HAP-1 (cell line): Measurements from ENCODE around the gene TNRC6C.
"Not testable (repeated sequence)": the region's sequence is repeated elsewhere in the genome, so short reads cannot be mapped to it uniquely, and the experiment has no call there.

Experiments
- DNase-seq, 2 experiments: peaks; one replicate each; pipeline ENCODE4 v3.0.0-alpha.2; 2016 to 2020; ENCODE audit warnings: low spot score in 2 of 2
- H3K27me3 ChIP-seq: fragments of 250-450 bp; sonication (Bioruptor Pico); 2 replicates; pipeline ENCODE4 v1.5.1; 2020; ENCODE audit warnings: low read depth, mild to moderate bottlenecking, moderate library complexity
- H3K36me3 ChIP-seq: fragments of 250-450 bp; sonication (Bioruptor Pico); replicated peaks from 2 replicates; pipeline ENCODE4 v1.5.1; 2020; ENCODE audit warnings: mild to moderate bottlenecking
- H3K4me1 ChIP-seq: fragments of 250-450 bp; sonication (Bioruptor Pico); 2 replicates; pipeline ENCODE4 v1.5.1; 2020; ENCODE audit warnings: mild to moderate bottlenecking
- H3K4me3 ChIP-seq: fragments of 250-450 bp; sonication (Bioruptor Pico); 2 replicates; pipeline ENCODE4 v1.5.1; 2020; ENCODE audit warnings: mild to moderate bottlenecking, moderate library complexity
- H3K9me3 ChIP-seq: fragments of 250-450 bp; sonication (Bioruptor Pico); 2 replicates; pipeline ENCODE4 v1.5.1; 2020; ENCODE audit warnings: mild to moderate bottlenecking, moderate library complexity
- in situ Hi-C: fragments of 300-500 bp; cut with MboI; formaldehyde crosslinking; loops from 3 replicates; pipeline ENCODE4 v1.14.3; 2020; ENCODE audit warnings: low sequenced_read_pairs, inconsistent platforms, mixed read lengths

TNRC6C gene

GRCh38 chr17:77924757-77925336 is 33.7 kb upstream of the TNRC6C start:
- DNase-seq = no peak
- H3K4me1 ChIP-seq = no peaks in the 10 kb centered on the region
- H3K36me3 ChIP-seq = no peaks in the 10 kb centered on the region
- 0 out of 2 replicates have a peak, but pooled peaks cover 2% of the 10 kb centered on the region for H3K9me3 ChIP-seq
- in situ Hi-C loops = no loop called here
- H3K27me3 ChIP-seq = 0 out of 2 replicates have a peak, but pooled peaks cover 3% of the 10 kb centered on the region
- no peak overlapping the region for H3K4me3 ChIP-seq

GRCh38 chr17:77925831-77926543 is 32.5 kb upstream of the TNRC6C start:
- Histone ChIP-seq H3K36me3 (no peaks in the 10 kb centered on the region), H3K4me1 (no peaks in the 10 kb centered on the region), H3K4me3 (no peak overlapping the region), H3K9me3 (0 out of 2 replicates have a peak, but pooled peaks cover 2% of the 10 kb centered on the region), H3K27me3 (0 out of 2 replicates have a peak, but pooled peaks cover 3% of the 10 kb centered on the region)
- in situ Hi-C loops = no loop called here
- DNase-seq = no peak

- Histone ChIP-seq H3K9me3 (no peaks in the 10 kb centered on the region), H3K4me3 (no peak overlapping the region), H3K4me1 (no peaks in the 10 kb centered on the region), H3K27me3 (0 out of 2 replicates have a peak, but pooled peaks cover 3% of the 10 kb centered on the region), H3K36me3 (no peaks in the 10 kb centered on the region)
- in situ Hi-C loops = no loop called here
- DNase-seq = peak in 1 of 2 experiments; percentile 23
Observed at GRCh38 chr17:77926981-77927380, 31.5 kb upstream of the TNRC6C start.

GRCh38 chr17:77927777-77928518 is 30.6 kb upstream of the TNRC6C start:
- in situ Hi-C loops = no loop called here
- Histone ChIP-seq H3K4me3 (no peak overlapping the region), H3K36me3 (no peaks in the 10 kb centered on the region), H3K27me3 (0 out of 2 replicates have a peak, but pooled peaks cover 3% of the 10 kb centered on the region), H3K4me1 (no peaks in the 10 kb centered on the region), H3K9me3 (no peaks in the 10 kb centered on the region)
- DNase-seq = no peak

- DNase-seq = no peak
- Histone ChIP-seq H3K27me3 (0 out of 2 replicates have a peak, but pooled peaks cover 3% of the 10 kb centered on the region), H3K36me3 (no peaks in the 10 kb centered on the region), H3K9me3 (no peaks in the 10 kb centered on the region), H3K4me1 (no peaks in the 10 kb centered on the region), H3K4me3 (no peak overlapping the region)
- in situ Hi-C loops = no loop called here
Observed at GRCh38 chr17:77928519-77929179, 29.9 kb upstream of the TNRC6C start.

DNA sequence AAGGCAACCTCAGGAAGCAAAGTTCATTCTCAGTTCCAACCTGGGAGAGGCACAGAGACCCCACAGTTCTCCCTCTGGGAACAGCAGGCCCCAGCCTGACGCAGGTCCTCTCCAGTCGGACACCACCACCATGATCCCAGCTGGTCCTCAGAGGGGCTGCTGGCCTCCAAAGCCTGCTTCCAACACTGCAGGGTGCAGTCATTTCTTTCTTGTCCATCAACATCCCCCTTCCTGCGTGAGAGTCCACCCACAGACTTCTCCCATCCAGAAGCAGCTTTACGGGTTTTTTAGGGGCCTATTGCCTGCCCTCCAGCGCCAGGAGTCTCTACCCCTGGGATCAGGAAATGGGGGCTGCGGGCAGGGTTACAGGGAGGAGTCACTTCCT is 29.3 kb upstream of the TNRC6C start:
- H3K4me1 ChIP-seq = no peaks in the 10 kb centered on the region
- DNase-seq = no peak
- H3K4me3 ChIP-seq = no peak overlapping the region
- H3K27me3 ChIP-seq = 0 out of 2 replicates have a peak, but pooled peaks cover 3% of the 10 kb centered on the region
- in situ Hi-C loops = no loop called here
- no peaks in the 10 kb centered on the region for H3K9me3 ChIP-seq
- H3K36me3 ChIP-seq = no peaks in the 10 kb centered on the region

- no peak for DNase-seq
- H3K27me3 ChIP-seq = 0 out of 2 replicates have a peak, but pooled peaks cover 3% of the 10 kb centered on the region
- in situ Hi-C loops = no loop called here
Observed at GRCh38 chr17:77929871-77930436, 28.5 kb upstream of the TNRC6C start.

DNA sequence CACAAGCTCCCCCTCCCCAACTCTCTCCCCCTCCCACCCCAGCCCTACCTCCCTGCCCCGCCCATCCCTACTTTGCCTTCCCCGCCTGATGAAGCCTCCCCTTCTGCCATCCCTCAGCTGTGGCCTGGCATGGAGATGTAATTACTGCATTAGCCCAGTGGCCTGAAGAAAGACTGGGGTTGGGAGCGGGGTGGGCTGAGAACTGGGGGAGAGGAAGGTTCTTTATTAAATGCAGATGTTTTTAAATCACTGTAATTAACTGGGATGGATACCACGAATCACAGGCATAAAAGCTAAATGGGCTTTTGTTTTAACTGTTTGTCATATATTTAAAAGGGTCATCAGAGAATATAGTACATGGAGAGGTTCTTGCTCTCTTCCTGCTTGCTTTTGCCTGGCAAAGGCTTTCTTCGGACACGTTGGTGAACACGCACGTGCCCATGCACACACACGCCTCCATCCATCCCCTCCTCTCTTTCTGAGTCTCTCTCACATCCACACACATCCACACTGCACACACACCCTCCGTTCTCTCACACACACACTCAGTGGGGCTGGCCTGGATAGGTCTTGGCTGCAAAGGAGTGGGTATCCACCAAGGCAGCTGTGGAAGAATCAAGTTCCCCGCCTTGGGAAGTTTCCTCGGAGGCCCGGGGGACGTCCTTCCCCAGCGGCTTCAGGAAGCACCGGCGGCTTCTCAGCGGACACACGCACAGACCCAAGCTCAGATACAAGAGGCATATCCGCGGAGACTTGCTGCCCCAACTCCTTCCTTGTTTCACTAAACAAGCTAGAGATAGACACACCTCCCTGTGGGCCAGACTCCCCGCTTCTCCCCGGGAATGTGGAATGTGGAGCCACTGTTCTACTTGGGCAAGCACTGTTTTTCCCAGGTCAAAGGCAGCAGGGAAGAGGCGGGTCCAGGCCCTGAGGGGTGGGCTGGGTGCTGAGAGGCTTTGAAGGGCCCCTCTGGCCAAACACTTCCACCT is 27.4 kb upstream of the TNRC6C start:
- Histone ChIP-seq H3K27me3 (0 out of 2 replicates have a peak, but pooled peaks cover 3% of the 10 kb centered on the region), H3K36me3 (no peaks in the 10 kb centered on the region), H3K4me1 (no peaks in the 10 kb centered on the region), H3K4me3 (no peak overlapping the region), H3K9me3 (no peaks in the 10 kb centered on the region)
- in situ Hi-C loops = no loop called here
- DNase-seq = no peak

More at GRCh38 chr17:77929871-77930436, 28.5 kb upstream of the TNRC6C start:
- Histone ChIP-seq H3K4me3 (no peak overlapping the region), H3K36me3 (no peaks in the 10 kb centered on the region), H3K4me1 (no peaks in the 10 kb centered on the region), H3K9me3 (no peaks in the 10 kb centered on the region)

GRCh38 chr17:77933777-77934398 is 24.6 kb upstream of the TNRC6C start:
- H3K27me3 ChIP-seq = 0 out of 2 replicates have a peak, but pooled peaks cover under 1% of the 10 kb centered on the region
- H3K4me1 ChIP-seq = no peaks in the 10 kb centered on the region
- no peaks in the 10 kb centered on the region for H3K36me3 ChIP-seq
- DNase-seq = no peak
- no peak overlapping the region for H3K4me3 ChIP-seq
- in situ Hi-C loops = no loop called here
- H3K9me3 ChIP-seq = no peaks in the 10 kb centered on the region

DNA sequence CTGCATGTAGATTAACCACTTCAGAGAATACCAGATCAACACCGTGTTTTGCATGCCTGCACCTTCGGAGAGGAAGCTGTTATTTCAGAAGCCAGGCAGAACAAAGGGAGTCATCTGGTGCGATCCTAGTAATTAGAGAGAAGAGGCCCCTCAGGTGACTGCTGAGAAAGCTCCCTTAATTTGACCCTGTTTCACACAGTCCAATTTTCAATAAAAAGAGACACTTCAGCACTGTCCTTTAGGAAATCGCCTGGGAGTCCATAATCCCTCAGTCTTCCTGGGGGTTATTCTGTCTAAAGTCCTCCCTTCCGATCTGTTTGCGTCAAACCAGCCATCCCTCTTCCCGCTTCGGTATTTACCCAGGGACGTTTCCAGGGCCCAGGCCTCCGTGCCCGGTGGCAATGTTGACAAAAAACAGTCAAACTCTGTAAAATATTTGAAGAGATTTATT is 23.4 kb upstream of the TNRC6C start:
- in situ Hi-C loops = no loop called here
- H3K4me3 ChIP-seq = no peak overlapping the region
- no peaks in the 10 kb centered on the region for H3K9me3 ChIP-seq
- no peaks in the 10 kb centered on the region for H3K36me3 ChIP-seq
- H3K27me3 ChIP-seq = peaks cover 7% of the 10 kb centered on the region; the same call in 1 of the 2 replicates
- DNase-seq = no peak
- no peaks in the 10 kb centered on the region for H3K4me1 ChIP-seq

DNA sequence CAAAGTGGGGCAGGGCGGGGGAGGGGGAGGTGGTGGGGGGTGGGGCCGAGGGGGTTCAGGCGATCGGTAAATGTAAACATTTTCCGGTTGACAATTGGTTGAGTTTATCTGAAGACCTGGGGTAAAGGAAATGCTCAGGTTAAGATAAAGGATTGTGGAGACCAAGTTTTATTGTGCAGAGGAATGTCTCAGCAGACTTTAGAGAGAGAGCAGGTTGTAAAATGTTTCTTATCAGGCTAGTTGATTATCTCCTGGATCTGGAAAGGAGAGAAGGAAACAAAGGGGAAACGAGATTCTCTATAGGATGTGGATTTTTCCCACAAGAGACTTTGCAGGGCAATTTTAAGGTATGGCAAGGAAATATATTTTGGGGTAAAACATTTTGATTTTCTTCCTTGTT is 22.8 kb upstream of the TNRC6C start:
- H3K27me3 ChIP-seq, H3K4me1 ChIP-seq, DNase-seq, H3K36me3 ChIP-seq, H3K4me3 ChIP-seq, H3K9me3 ChIP-seq, in situ Hi-C loops: not testable (repeated sequence)

GRCh38 chr17:77936881-77937280 is 21.6 kb upstream of the TNRC6C start:
- no peak overlapping the region for H3K4me3 ChIP-seq
- in situ Hi-C loops = no loop called here

More at GRCh38 chr17:77936881-77937280, 21.6 kb upstream of the TNRC6C start:
- H3K27me3 ChIP-seq = peaks cover 7% of the 10 kb centered on the region; the same call in 1 of the 2 replicates
- DNase-seq = no peak
- H3K9me3 ChIP-seq = no peaks in the 10 kb centered on the region
- H3K36me3 ChIP-seq = no peaks in the 10 kb centered on the region
- H3K4me1 ChIP-seq = no peaks in the 10 kb centered on the region
